CD4-positive, alpha-beta memory T cell (primary cell): ENCODE data around the gene PAQR5. TPM values are rescaled to one million over a fixed set of nuclear protein-coding genes. Genes with fewer than 3 reads are reported as not detected.
"Not testable (repeated sequence)": the region's sequence is repeated elsewhere in the genome, so short reads cannot be mapped to it uniquely, and the experiment has no call there.

ENCODE experiments used
- CTCF ChIA-PET: fragments of 350-600 bp; sonication (Branson Sonifier 250); formaldehyde crosslinking; loops from one replicate; lab custom pipeline; 2021; ENCODE audit warnings: inconsistent platforms; ENCODE audit not compliant: partially characterized antibody; lab: Charles Lee
- POLR2A ChIA-PET: fragments of 350-600 bp; sonication (Branson Sonifier 250); formaldehyde crosslinking; loops from one replicate; lab custom pipeline; 2021; ENCODE audit not compliant: partially characterized antibody; lab: Charles Lee
- DNase-seq, 5 donors: peaks; one replicate each; pipeline versions ENCODE4 v3.0.0 to v3.0.0-alpha.2; 2020 to 2022; ENCODE audit warnings: mixed read lengths in 1 of 5
- H3K27ac ChIP-seq: one replicate; pipeline ENCODE4 v1.7.0; 2013; ENCODE audit warnings: low read depth, low read length
- H3K27me3 ChIP-seq: 2 replicates; pipeline ENCODE4 v1.7.0; 2013; ENCODE audit warnings: mild to moderate bottlenecking, low read length, moderate library complexity; ENCODE audit not compliant: insufficient read depth
- H3K36me3 ChIP-seq: 2 replicates; pipeline ENCODE4 v1.7.0; 2013; ENCODE audit warnings: mild to moderate bottlenecking, low read length, moderate library complexity; ENCODE audit not compliant: insufficient read depth
- H3K4me1 ChIP-seq: 2 replicates; pipeline ENCODE4 v1.7.0; 2013; ENCODE audit warnings: mild to moderate bottlenecking, low read length, moderate library complexity; ENCODE audit not compliant: insufficient read depth
- H3K4me3 ChIP-seq, 2 donors: one replicate each; pipeline ENCODE4 v1.7.0; 2013; ENCODE audit warnings: low read length in 2 of 2, mild to moderate bottlenecking in 1 of 2
- H3K9me3 ChIP-seq, 2 donors: one replicate each; pipeline ENCODE4 v1.7.0; 2013; ENCODE audit warnings: low read length in 2 of 2, control low read depth in 1 of 2; ENCODE audit not compliant: control insufficient read depth in 1 of 2
- H3K27ac Mint-ChIP-seq, 7 donors: one replicate each; pipeline ENCODE4 v1.8.0; 2020 to 2021; ENCODE audit warnings: mixed read lengths in 7 of 7, mild to moderate bottlenecking in 6 of 7, inconsistent platforms in 3 of 7, moderate library complexity in 3 of 7
- H3K27me3 Mint-ChIP-seq, 2 donors: one replicate each; pipeline ENCODE4 v1.8.0; 2020 to 2021; ENCODE audit warnings: mixed read lengths in 2 of 2
- H3K36me3 Mint-ChIP-seq, 2 donors: one replicate each; pipeline ENCODE4 v1.8.0; 2020 to 2021; ENCODE audit warnings: mixed read lengths in 2 of 2, inconsistent platforms in 1 of 2, mild to moderate bottlenecking in 1 of 2
- H3K4me1 Mint-ChIP-seq, 4 donors: one replicate each; pipeline ENCODE4 v1.8.0; 2020 to 2021; ENCODE audit warnings: mixed read lengths in 4 of 4, mild to moderate bottlenecking in 1 of 4
- H3K4me3 Mint-ChIP-seq, 8 donors: one replicate each; pipeline ENCODE4 v1.8.0; 2020 to 2021; ENCODE audit warnings: mixed read lengths in 8 of 8, mild to moderate bottlenecking in 7 of 8, moderate library complexity in 6 of 8, inconsistent platforms in 3 of 8
- H3K9me3 Mint-ChIP-seq, 8 donors: one replicate each; pipeline ENCODE4 v1.8.0; 2020 to 2021; ENCODE audit warnings: mixed read lengths in 8 of 8, mild to moderate bottlenecking in 5 of 8, inconsistent platforms in 3 of 8, moderate library complexity in 1 of 8
- intact Hi-C: fragments of 100-400 bp; cut with micrococcal nuclease; formaldehyde crosslinking; loops from one replicate; pipeline ENCODE4 v1.15.1; 2023
- polyA plus RNA-seq, 2 donors: library from polyadenylated mRNA; unstranded; fragments of 300-500 nt; fragmentation: Illumina TruSeq; gene quantifications; one replicate each; pipeline ENCODE4 v1.2.3, GENCODE V29; 2021
- total RNA-seq, 2 experiments: library from RNA; stranded (reverse); gene quantifications; one replicate each; pipeline ENCODE4 v1.2.3, GENCODE V29; 2021

PAQR5 gene
- total and polyA plus RNA-seq, 4 experiments from 2014 or later: 0.20 TPM; not detected in 3

DNA sequence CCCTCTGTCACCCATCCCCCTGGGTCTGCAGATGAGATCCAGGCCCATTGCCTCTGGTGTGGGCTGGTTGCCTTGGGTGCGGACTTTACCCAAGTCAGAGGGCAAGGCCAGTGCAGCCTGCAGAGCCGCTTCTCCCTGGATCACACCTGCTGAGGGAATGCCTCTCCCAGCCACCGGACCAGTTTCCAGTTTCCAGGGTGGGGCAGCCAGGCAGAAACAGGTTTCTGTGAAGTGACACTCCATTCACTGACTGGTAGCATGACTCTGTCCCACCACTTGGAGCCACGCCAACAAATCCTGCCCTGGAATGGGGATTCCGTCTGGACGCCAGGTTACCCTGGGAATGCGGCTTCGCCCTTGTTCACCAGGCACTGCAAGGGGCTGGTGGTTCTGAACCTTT lies 30.0 kb downstream of the PAQR5 start:
- Histone ChIP-seq H3K4me3 (no peak overlapping the region), H3K27me3 (no peaks in the 10 kb centered on the region), H3K4me1 (no peaks in the 10 kb centered on the region), H3K27ac (no peak overlapping the region), H3K36me3 (no peaks in the 10 kb centered on the region), H3K9me3 (no peaks in the 10 kb centered on the region)
- Mint-ChIP-seq H3K4me1 (peaks cover 0 to 2% (median 0%) of the 10 kb centered on the region in 4 donors), H3K36me3 (no peaks in the 10 kb centered on the region), H3K4me3 (no peak overlapping the region), H3K9me3 (no peaks in the 10 kb centered on the region), H3K27me3 (peaks cover 7 to 25% of the 10 kb centered on the region in 2 donors), H3K27ac (no peak overlapping the region)
- intact Hi-C loops: no loop called here
- POLR2A ChIA-PET: no interaction called here
- CTCF ChIA-PET: no interaction called here
- no peak for DNase-seq

DNA sequence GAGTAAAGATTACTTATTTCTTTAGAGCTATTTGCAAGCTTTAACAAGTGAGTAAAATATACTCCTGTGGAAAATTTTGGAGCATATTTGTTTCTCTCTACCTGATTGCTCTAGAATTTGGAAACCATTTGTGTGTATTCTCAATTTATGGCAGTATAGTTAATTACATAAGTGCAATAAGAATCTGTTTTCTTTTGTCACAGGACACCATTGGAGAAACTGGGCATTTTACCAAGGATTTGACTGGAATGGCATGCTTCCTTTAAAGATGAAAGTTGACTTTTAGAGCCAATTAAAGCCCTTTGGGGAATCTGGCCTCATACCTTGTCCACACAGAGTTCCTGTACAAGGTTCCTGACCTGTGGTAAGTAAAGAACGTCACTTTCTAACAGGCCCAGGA lies 38.4 kb downstream of the PAQR5 start:
- ChIA-PET POLR2A (no interaction called here), CTCF (no interaction called here)
- H3K4me1 ChIP-seq: no peaks in the 10 kb centered on the region
- no peaks in the 10 kb centered on the region for H3K36me3 Mint-ChIP-seq
- intact Hi-C loops: no loop called here
- H3K27me3 Mint-ChIP-seq: peaks cover 3 to 7% of the 10 kb centered on the region in 2 donors
- H3K9me3 ChIP-seq: no peaks in the 10 kb centered on the region
- H3K4me3 Mint-ChIP-seq: no peak overlapping the region
- H3K9me3 Mint-ChIP-seq: peaks cover 0 to 4% (median 0%) of the 10 kb centered on the region in 8 donors
- no peak overlapping the region for H3K27ac ChIP-seq
- no peak for DNase-seq
- peaks cover 0 to 4% (median 1%) of the 10 kb centered on the region in 4 donors for H3K4me1 Mint-ChIP-seq
- no peaks in the 10 kb centered on the region for H3K27me3 ChIP-seq
- H3K27ac Mint-ChIP-seq: no peak overlapping the region
- H3K36me3 ChIP-seq: no peaks in the 10 kb centered on the region
- H3K4me3 ChIP-seq: no peak overlapping the region

DNA sequence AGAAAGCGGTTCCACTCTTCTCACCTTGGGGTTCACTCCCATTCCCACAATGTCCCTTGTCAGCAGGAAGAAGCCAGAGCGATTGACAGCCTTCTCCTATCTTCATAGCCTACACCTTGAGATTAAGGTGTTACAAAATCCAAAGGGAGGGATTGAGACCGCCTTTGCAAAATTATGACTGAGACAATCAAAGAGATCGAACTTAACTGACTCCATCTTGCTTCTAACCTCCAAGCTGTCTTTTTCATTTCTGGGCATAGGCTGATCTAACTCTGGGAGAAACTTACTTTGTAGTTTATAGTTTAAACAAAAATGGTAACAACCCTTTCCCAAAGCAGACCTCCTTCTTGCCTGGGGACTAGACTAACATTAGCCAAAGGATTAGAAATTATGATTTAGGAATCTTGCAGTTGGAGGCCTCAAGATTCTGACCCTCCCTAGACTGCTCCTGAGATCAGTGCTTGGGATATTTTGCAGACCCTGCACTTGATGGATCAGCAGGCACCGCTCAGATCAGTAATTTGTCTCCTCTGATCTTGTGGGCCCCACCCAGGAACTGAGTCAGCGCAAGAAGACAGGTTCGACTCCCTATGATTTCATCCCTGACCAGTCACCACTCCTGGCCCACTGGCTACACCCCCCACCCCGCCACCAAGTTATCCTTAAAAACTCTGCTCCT lies 40.0 kb downstream of the PAQR5 start:
- Mint-ChIP-seq H3K4me3 (no peak overlapping the region), H3K36me3 (no peaks in the 10 kb centered on the region), H3K27ac (no peak overlapping the region), H3K4me1 (peaks cover 0 to 4% (median 1%) of the 10 kb centered on the region in 4 donors), H3K9me3 (peaks cover 0 to 4% (median 0%) of the 10 kb centered on the region in 8 donors), H3K27me3 (peaks cover 5% of the 10 kb centered on the region in 2 donors)
- H3K9me3 ChIP-seq: no peaks in the 10 kb centered on the region
- POLR2A ChIA-PET: no interaction called here
- no peaks in the 10 kb centered on the region for H3K36me3 ChIP-seq
- no peak overlapping the region for H3K27ac ChIP-seq
- CTCF ChIA-PET: no interaction called here
- intact Hi-C loops: no loop called here
- no peaks in the 10 kb centered on the region for H3K4me1 ChIP-seq
- no peak overlapping the region for H3K4me3 ChIP-seq
- no peaks in the 10 kb centered on the region for H3K27me3 ChIP-seq
- DNase-seq: no peak

DNA sequence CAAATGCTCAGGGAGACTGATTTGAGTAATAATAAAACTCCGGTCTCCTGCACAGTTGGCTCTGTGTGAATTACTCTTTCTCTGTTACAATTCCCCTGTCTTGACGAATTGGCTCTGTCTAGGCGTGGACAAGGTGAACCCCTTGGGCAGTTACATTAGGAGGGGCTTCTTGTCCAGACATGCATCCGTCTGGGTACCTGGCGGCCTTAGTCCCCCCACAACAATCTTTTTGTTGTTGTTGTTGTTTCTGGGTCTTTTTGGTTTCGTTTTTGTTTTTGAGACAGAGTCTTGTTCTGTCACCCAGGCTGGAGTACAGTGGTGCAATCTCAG lies 40.5 kb downstream of the PAQR5 start:
- DNase-seq, H3K4me3 Mint-ChIP-seq, H3K4me1 Mint-ChIP-seq, H3K36me3 ChIP-seq, H3K27ac Mint-ChIP-seq, CTCF ChIA-PET, H3K27me3 Mint-ChIP-seq, POLR2A ChIA-PET, H3K4me3 ChIP-seq, H3K9me3 Mint-ChIP-seq, H3K9me3 ChIP-seq, H3K4me1 ChIP-seq, intact Hi-C loops, H3K27ac ChIP-seq, H3K27me3 ChIP-seq, H3K36me3 Mint-ChIP-seq: not testable (repeated sequence)

DNA sequence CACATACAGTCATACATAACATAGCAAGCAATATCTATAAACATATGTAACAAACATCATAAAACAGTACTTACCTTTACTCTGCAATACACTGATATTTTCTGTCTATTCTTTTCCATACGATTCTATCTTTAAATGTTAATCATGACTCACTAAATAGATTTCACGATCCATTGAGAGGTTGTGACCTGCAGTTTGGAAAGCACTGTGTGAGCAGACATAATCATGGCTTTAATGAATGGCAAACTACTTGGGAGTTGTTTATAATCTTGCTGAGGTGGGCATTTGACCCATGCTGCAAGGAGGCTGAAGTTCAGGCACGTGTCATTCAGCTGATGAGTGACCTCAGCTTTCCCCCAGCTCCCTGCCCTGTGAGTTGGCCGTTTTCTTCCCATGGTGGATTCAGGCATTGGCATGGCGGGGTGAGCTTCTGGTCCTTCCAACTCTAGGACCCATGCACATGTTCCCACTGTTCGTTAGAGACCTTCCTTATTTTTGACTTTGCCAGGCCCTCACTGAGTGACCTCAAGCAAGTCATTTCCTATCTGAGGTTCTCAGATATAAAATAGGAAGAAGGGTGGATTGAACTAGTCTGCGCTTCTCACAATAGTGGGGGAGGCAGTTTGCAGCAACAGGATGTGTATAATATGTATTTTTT lies 41.7 kb downstream of the PAQR5 start:
- ChIA-PET POLR2A (no interaction called here), CTCF (no interaction called here)
- no peaks in the 10 kb centered on the region for H3K9me3 ChIP-seq
- H3K27ac ChIP-seq: no peak overlapping the region
- intact Hi-C loops: no loop called here
- H3K4me1 Mint-ChIP-seq: peaks cover 0 to 4% (median 1%) of the 10 kb centered on the region in 4 donors
- no peak overlapping the region for H3K4me3 ChIP-seq
- DNase-seq: no peak
- H3K36me3 Mint-ChIP-seq: no peaks in the 10 kb centered on the region
- H3K27ac Mint-ChIP-seq: no peak overlapping the region
- no peaks in the 10 kb centered on the region for H3K36me3 ChIP-seq
- peaks cover 0 to 4% (median 0%) of the 10 kb centered on the region in 8 donors for H3K9me3 Mint-ChIP-seq
- H3K4me3 Mint-ChIP-seq: no peak overlapping the region
- no peaks in the 10 kb centered on the region for H3K27me3 ChIP-seq
- H3K27me3 Mint-ChIP-seq: peaks cover 2 to 8% of the 10 kb centered on the region in 2 donors
- H3K4me1 ChIP-seq: no peaks in the 10 kb centered on the region

DNA sequence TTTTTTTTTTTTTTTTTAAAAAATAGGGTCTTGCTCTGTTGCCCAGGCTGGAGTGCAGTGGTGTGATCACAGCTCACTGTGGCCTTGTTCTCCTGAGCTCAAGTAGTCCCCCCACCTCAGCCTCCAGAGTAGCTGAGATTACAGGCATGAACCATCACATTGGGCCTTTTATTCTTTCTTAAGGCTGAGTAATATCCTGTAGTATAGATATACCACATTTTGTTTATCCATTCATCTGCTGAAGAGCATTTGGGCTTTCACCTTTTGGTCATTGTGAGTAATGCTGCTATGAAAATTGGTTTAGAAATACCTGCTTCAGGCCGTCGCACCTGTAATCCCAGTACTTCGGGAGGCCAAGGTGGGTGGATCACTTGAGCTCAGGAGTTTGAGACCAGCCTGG lies 42.6 kb downstream of the PAQR5 start:
- DNase-seq: no peak
- H3K36me3 ChIP-seq: no peaks in the 10 kb centered on the region
- no peak overlapping the region for H3K4me3 Mint-ChIP-seq
- H3K36me3 Mint-ChIP-seq: no peaks in the 10 kb centered on the region
- POLR2A ChIA-PET: no interaction called here
- no peak overlapping the region for H3K27ac ChIP-seq
- H3K27me3 ChIP-seq: no peaks in the 10 kb centered on the region
- intact Hi-C loops: no loop called here
- H3K4me1 Mint-ChIP-seq: peaks cover 0 to 4% (median 1%) of the 10 kb centered on the region in 4 donors
- H3K9me3 Mint-ChIP-seq: peaks cover 0 to 4% (median 0%) of the 10 kb centered on the region in 8 donors
- H3K27me3 Mint-ChIP-seq: peaks cover 2 to 8% of the 10 kb centered on the region in 2 donors
- H3K4me3 ChIP-seq: no peak overlapping the region
- no peak overlapping the region for H3K27ac Mint-ChIP-seq
- CTCF ChIA-PET: no interaction called here
- H3K4me1 ChIP-seq: no peaks in the 10 kb centered on the region
- H3K9me3 ChIP-seq: no peaks in the 10 kb centered on the region

DNA sequence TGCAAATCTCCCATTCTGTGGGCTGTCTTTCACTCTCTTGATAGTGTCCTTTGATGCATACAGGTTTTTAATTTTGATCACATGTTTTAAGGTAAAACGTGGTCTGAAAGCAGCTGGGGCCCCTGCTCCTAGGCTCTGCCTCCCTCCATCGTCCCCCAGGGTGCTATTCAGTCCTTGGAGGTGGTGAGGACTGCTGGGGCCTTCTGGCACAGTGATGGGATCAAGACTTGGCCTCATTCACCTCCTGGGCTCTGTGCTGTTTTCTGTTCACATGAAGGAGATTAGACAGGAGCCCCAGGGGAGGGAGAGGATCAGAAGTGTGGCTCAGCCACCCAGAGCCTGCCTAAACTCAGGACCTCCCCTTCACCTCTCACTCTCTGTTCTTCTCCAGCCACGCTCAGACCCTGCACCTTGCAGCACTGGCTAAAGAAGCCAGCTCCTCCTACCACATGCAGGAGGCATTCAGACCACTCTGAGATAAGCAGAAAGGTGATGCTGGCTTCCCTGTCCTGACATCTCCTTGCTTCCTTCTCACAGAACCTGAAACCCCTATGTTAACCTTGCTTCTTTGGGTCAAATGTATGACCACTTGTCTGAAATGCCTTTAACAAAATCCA lies 43.9 kb downstream of the PAQR5 start:
- H3K9me3 ChIP-seq: no peaks in the 10 kb centered on the region
- H3K4me3 ChIP-seq: no peak overlapping the region
- H3K27me3 ChIP-seq: no peaks in the 10 kb centered on the region
- no peaks in the 10 kb centered on the region for H3K36me3 ChIP-seq
- no peaks in the 10 kb centered on the region for H3K4me1 ChIP-seq
- peaks cover 2 to 8% of the 10 kb centered on the region in 2 donors for H3K27me3 Mint-ChIP-seq
- H3K36me3 Mint-ChIP-seq: no peaks in the 10 kb centered on the region
- peaks cover 0 to 4% (median 1%) of the 10 kb centered on the region in 4 donors for H3K4me1 Mint-ChIP-seq
- intact Hi-C loops: no loop called here
- CTCF ChIA-PET: no interaction called here
- no peak overlapping the region for H3K4me3 Mint-ChIP-seq
- POLR2A ChIA-PET: interaction anchor here (0.6 kb wide), 1 partner anchor 1949 kb away, joined by 3 read pairs; no protein-coding TSS in a partner anchor
- H3K27ac ChIP-seq: no peak overlapping the region
- H3K27ac Mint-ChIP-seq: no peak overlapping the region
- no peaks in the 10 kb centered on the region for H3K9me3 Mint-ChIP-seq
- no peak for DNase-seq
